ENCODE measurements around the gene DCUN1D2. TPM values are rescaled to one million over a fixed set of nuclear protein-coding genes. Genes with fewer than 3 reads are reported as not detected.

DCUN1D2 gene
- total RNA-seq, 4 donors from 2014 or later, result 23.9 to 29.1 (median 26.9) TPM

DNA sequence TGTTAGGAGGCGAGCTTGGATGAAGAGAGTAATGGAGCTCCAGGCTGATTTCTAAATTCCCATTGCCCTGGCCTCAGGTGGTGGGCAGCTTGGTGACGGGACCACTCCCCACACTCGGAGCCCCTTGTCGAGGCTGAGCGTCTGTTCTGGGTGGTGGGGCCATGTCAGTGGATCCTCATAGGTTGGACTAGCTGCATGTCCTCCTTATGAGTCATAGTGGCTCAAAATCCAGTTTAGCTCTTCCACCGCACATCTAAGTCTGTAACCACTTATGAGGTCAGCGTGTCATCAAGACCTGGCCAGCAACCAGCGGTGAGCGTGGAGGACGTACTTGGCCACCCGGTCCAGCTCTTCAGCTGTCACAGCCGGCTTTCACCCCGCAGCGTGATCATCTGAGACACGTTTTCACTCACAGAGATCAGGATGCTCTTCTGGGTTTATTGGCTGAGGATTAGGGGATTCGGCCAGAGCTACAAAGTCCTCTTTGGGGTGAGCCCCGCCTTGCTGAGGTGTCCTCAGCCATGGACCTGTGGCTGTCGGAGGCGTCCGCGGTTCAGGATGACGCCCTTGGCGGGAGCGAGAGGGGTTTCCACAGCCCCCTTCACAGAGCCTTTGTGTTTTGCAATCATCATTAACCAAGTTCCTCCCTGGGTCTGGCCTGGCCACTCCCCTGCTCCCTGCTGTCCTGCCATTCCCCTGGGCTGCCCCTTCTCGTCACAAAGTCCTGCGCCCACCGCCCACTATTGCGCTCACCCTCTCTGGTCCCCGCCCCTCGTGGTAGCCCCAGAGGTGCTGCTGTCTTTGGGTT lies 79.1 kb downstream of the DCUN1D2 start:
- Histone ChIP-seq H3K27ac (peak overlapping the region in 3 of 4 donors; percentile 32 to 76 (median 65)), H3K36me3 (no peaks in the 10 kb centered on the region), H3K27me3 (no peaks in the 10 kb centered on the region), H3K4me3 (no peak overlapping the region), H3K4me1 (peaks cover 0 to 5% (median 0%) of the 10 kb centered on the region in 4 donors), H3K9me3 (peaks cover 0 to 11% (median 0%) of the 10 kb centered on the region in 4 donors)
- peak in 1 of 3 donors; percentile 59 for DNase-seq
- no peak for TF ChIP-seq POLR2A (IDR thresholded peaks at IDR 0.05)
- TF ChIP-seq, protein P1, sequence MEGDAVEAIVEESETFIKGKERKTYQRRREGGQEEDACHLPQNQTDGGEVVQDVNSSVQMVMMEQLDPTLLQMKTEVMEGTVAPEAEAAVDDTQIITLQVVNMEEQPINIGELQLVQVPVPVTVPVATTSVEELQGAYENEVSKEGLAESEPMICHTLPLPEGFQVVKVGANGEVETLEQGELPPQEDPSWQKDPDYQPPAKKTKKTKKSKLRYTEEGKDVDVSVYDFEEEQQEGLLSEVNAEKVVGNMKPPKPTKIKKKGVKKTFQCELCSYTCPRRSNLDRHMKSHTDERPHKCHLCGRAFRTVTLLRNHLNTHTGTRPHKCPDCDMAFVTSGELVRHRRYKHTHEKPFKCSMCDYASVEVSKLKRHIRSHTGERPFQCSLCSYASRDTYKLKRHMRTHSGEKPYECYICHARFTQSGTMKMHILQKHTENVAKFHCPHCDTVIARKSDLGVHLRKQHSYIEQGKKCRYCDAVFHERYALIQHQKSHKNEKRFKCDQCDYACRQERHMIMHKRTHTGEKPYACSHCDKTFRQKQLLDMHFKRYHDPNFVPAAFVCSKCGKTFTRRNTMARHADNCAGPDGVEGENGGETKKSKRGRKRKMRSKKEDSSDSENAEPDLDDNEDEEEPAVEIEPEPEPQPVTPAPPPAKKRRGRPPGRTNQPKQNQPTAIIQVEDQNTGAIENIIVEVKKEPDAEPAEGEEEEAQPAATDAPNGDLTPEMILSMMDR (IDR thresholded peaks at IDR 0.05), result no peak

DNA sequence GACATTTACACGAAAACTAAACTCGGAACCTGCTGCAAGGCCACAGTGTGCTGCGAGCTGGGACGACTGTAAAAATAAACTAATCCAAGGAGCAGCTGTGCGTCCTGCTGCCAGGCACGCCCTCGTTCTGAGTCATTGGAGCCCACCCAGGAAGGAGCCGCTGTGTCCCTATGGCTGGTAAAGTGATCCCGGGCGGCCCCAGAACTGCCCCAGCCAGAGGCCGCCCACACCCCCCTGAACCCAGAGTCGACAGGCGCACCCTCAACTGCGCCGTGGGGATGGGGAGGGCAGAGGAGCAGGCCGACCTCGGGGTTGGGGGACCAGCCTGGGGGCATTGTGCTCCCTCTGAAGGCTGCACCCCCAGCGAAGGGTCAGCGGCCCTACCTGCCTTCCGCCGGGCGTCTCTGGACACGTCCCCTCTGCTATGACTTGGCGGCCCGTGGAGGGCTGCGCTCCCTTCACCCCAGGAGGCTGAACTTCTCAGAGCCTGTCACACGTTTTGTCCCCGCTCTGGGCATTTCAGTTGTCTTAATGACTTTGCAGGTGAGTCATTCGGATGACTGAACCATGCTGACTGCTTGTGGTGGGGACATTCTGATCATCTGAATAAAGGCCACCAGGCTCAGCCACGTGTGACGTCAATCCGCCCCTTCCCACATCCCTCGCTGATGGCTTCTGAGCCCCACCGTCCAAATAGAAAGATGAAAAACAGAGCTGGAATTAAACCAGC lies 79.9 kb downstream of the DCUN1D2 start:
- peaks cover 0 to 5% (median 0%) of the 10 kb centered on the region in 4 donors for H3K4me1 ChIP-seq
- peak in 1 of 3 donors; percentile 50 for DNase-seq
- H3K27ac ChIP-seq, result peak overlapping the region in 3 of 4 donors; percentile 32 to 76 (median 65)
- H3K4me3 ChIP-seq, result no peak overlapping the region
- TF ChIP-seq, protein P1 (IDR thresholded peaks at IDR 0.05), result no peak
- no peak for TF ChIP-seq POLR2A (IDR thresholded peaks at IDR 0.05)
- H3K36me3 ChIP-seq, result no peaks in the 10 kb centered on the region
- H3K27me3 ChIP-seq, result no peaks in the 10 kb centered on the region
- peaks cover 0 to 11% (median 0%) of the 10 kb centered on the region in 4 donors for H3K9me3 ChIP-seq

DNA sequence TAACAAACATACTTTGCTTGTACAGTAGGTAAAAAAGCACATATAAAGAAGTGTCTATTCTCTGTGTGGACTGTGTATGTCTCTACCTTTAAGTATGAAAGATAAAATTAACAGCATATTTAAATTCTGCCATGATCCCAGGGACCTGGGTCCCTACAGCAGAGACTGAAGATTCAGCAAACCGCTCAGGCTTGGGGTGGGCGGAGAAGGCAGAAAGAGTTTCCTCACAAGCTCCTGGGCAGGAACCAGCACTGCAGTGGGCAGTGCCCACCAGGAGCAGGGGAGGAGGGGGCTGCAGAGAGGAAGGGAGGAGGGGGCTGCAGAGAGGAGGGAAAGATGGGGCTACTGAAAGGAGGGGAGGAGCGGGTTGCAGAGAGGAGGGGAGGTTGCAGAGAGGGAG lies 81.9 kb downstream of the DCUN1D2 start:
- Histone ChIP-seq H3K4me1 (peaks cover 0 to 5% (median 0%) of the 10 kb centered on the region in 4 donors), H3K9me3 (peaks cover 0 to 11% (median 0%) of the 10 kb centered on the region in 4 donors), H3K27ac (no peak overlapping the region), H3K27me3 (no peaks in the 10 kb centered on the region), H3K4me3 (no peak overlapping the region), H3K36me3 (no peaks in the 10 kb centered on the region)
- no peak for TF ChIP-seq POLR2A (IDR thresholded peaks at IDR 0.05)
- TF ChIP-seq, protein P1 (IDR thresholded peaks at IDR 0.05), result no peak
- DNase-seq, result peak in 1 of 3 donors; percentile 6

DNA sequence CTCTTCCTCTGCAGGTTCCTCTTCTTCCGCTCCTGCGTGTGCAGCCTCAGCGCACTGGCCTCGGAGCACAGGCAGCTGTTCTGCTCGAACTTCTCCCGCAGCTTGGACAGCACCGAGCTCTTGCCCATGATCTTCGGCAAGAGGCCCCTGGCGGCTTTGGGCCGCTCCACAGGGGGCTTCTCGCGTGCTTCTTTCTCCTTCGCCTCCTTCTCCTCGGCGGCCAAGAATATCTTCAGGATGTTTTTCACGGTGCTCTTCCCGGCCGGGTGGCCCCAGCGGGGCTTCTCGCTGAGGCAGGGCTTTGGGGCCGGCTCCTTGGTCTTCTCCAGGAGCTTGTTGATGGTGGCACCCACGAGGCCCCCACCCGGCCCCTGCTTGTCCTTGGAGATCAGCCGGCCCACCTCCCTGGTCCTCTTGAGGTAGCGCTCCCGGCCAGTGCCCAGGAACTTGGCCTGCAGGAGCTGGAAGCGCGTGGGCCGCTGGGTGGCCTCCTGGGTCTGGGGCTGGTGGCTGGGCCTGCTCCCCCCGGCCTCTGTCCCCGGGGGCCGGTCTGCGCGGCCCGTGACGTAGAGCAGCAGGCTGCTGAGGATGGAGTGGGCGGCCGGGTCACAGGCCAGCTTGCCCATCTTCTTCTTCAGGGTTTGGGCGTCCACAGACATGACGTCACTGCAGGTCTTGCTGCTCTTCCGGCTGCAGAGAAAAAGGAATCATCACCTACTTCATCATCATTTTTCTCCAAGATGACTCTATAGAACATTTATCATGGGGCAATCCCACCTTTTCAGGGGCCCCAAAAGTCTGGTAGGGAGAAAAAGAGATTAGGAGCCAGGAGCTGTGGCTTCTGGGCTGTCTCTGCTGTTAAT lies 82.7 kb downstream of the DCUN1D2 start:
- peaks cover 0 to 5% (median 0%) of the 10 kb centered on the region in 4 donors for H3K4me1 ChIP-seq
- peaks cover 0 to 11% (median 0%) of the 10 kb centered on the region in 4 donors for H3K9me3 ChIP-seq
- no peaks in the 10 kb centered on the region for H3K36me3 ChIP-seq
- DNase-seq, result peak in 1 of 3 donors; percentile 31
- no peak overlapping the region for H3K4me3 ChIP-seq
- no peak overlapping the region for H3K27ac ChIP-seq
- H3K27me3 ChIP-seq, result no peaks in the 10 kb centered on the region
- TF ChIP-seq POLR2A (IDR thresholded peaks at IDR 0.05), result no peak
- TF ChIP-seq, protein P1 (IDR thresholded peaks at IDR 0.05), result no peak

DNA sequence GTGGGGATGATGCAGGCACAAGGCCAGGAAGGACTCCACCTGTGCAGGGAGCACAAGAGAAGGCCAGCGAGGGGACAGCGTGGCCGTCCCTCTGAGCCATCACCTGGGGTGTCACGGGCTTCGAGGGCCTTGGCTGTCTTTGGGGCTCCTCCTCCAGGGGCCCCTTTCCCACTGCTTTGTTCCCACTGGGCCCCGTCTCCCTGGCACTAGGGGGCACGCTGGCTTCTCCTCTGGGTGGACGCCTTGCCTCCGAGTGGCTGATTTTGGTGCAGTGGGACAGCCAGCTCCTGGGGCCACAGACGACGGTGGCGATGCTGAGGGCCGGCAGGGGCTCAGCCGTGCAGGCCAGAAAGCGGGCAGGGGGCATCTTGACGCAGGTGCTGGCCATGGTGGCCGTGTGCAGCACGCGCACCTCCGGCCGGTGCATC lies 83.4 kb downstream of the DCUN1D2 start:
- H3K9me3 ChIP-seq, result peaks cover 0 to 11% (median 0%) of the 10 kb centered on the region in 4 donors
- H3K27me3 ChIP-seq, result no peaks in the 10 kb centered on the region
- H3K36me3 ChIP-seq, result no peaks in the 10 kb centered on the region
- H3K4me1 ChIP-seq, result peaks cover 0 to 5% (median 0%) of the 10 kb centered on the region in 4 donors
- peak in 2 of 3 donors; percentile 41 to 45 for DNase-seq
- no peak overlapping the region for H3K27ac ChIP-seq
- TF ChIP-seq, protein P1 (IDR thresholded peaks at IDR 0.05), result no peak
- no peak for TF ChIP-seq POLR2A (IDR thresholded peaks at IDR 0.05)
- H3K4me3 ChIP-seq, result no peak overlapping the region

Data from Peyer's patch (tissue), 4 donors.